ENCODE measurements around the gene PARL. TPM values are rescaled to one million over a fixed set of nuclear protein-coding genes. Genes with fewer than 3 reads are reported as not detected.

Gene PARL
- polyA plus RNA-seq, 6 donors from 2014 or later, result 103 to 142 (median 109) TPM

DNA sequence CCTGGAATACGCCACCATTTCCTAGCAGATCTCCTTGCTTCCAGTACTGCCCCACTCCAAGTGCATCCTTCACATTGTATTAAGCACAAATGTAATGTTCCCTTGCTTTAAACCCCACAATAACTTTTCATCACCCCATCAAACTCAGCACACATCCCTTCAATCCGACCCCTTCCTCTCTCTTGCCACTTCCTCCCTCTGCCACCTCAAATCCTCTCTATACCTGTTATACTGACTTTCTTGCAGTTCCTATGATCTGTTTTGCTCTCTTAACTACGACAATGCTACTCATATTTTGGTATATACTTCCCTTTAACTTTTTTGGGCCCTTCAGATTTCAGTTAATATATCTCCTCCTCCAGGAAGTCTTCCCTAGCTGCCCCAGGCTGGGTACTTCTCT lies 14.1 kb downstream of the PARL start:
- H3K9me3 Mint-ChIP-seq, result no peaks in the 10 kb centered on the region
- no peaks in the 10 kb centered on the region for H3K27me3 Mint-ChIP-seq
- H3K27ac Mint-ChIP-seq, result peak overlapping the region in 3 of 6 donors; percentile 3 to 80 (median 12)
- DNase-seq (no peak), ATAC-seq (ENCODE audit: low read depth in 2 of 2) (no peak)
- H3K4me3 Mint-ChIP-seq, result no peak overlapping the region
- peaks cover 15 to 40% (median 26%) of the 10 kb centered on the region in 3 donors for H3K4me1 Mint-ChIP-seq
- H3K36me3 Mint-ChIP-seq, result peaks cover 0 to 1% of the 10 kb centered on the region in 2 donors

DNA sequence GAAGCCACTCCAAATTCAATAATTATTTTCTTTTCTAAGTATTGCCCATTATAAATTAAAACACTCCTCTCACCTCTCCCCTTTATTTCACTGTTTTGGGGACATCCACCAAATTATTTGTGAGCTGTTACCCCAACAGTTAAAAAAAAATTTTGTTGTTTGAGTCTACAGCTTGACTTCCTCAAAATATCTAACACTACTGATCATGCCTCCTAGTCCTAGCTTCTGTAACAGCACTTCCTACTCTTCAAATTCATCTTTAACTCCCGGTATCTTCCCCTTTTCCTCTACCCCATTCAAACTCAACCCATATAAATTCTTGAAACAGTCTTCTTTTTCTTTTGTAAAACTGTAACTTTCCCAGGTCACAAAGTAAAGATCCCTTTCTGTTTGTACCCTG lies 15.9 kb downstream of the PARL start:
- Mint-ChIP-seq H3K4me1 (peaks cover 15 to 36% (median 26%) of the 10 kb centered on the region in 3 donors), H3K27me3 (no peaks in the 10 kb centered on the region), H3K27ac (peak overlapping the region in 5 of 6 donors; percentile 4 to 90 (median 25)), H3K36me3 (peaks cover 0 to 5% of the 10 kb centered on the region in 2 donors), H3K9me3 (no peaks in the 10 kb centered on the region), H3K4me3 (no peak overlapping the region)
- DNase-seq (no peak), ATAC-seq (ENCODE audit: low read depth in 2 of 2) (peak; percentile 40 to 58)

DNA sequence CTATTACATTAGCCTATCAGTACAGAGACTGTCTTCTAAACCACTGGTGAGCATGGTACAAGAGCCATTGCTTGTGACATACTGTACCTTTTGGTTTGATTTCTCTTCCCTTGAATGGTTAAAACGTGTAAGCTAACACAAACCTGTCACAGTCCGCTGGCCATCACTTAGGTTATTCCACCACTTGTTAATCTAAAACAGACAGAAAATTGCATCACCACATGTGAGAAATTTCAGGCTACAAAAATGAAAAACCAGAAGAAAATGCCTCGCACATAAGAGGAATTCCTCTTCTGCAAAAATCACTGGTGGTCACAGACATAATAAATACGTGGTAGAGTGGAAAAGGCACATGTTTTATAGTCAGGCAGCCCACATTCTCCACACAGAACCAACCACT lies 22.1 kb downstream of the PARL start:
- Mint-ChIP-seq H3K4me1 (no peaks in the 10 kb centered on the region), H3K27me3 (no peaks in the 10 kb centered on the region), H3K36me3 (peaks cover 20 to 36% of the 10 kb centered on the region in 2 donors), H3K9me3 (no peaks in the 10 kb centered on the region), H3K4me3 (no peak overlapping the region), H3K27ac (no peak overlapping the region)
- ATAC-seq (ENCODE audit: low read depth in 2 of 2) (no peak), DNase-seq (no peak)

DNA sequence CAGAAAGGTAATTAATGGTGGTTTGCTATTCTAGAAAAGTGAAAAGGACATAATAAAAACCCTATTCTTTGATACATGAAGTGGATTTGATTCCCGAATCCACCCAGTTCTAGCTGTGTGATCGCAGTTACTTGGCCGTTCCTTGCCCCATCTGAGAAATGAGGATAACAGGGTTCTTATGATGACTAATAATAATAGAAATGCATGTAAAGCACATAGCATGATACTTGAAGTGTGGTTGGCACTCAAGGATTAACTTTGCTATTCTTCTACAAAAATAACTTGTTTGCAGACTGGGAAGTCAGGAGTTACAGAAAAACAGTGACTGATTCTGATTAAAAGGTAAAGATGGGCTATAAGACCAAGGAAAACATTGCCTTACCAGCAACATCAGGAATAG lies 26.8 kb downstream of the PARL start:
- Mint-ChIP-seq H3K27me3 (no peaks in the 10 kb centered on the region), H3K27ac (peak overlapping the region in 2 of 6 donors; percentile 44 to 67), H3K4me1 (peaks cover 0 to 4% (median 0%) of the 10 kb centered on the region in 3 donors), H3K4me3 (no peak overlapping the region), H3K36me3 (peaks cover 25 to 40% of the 10 kb centered on the region in 2 donors), H3K9me3 (peaks cover 0 to 1% (median 0%) of the 10 kb centered on the region in 7 donors)
- ATAC-seq (ENCODE audit: low read depth in 2 of 2) (no peak), DNase-seq (no peak)

DNA sequence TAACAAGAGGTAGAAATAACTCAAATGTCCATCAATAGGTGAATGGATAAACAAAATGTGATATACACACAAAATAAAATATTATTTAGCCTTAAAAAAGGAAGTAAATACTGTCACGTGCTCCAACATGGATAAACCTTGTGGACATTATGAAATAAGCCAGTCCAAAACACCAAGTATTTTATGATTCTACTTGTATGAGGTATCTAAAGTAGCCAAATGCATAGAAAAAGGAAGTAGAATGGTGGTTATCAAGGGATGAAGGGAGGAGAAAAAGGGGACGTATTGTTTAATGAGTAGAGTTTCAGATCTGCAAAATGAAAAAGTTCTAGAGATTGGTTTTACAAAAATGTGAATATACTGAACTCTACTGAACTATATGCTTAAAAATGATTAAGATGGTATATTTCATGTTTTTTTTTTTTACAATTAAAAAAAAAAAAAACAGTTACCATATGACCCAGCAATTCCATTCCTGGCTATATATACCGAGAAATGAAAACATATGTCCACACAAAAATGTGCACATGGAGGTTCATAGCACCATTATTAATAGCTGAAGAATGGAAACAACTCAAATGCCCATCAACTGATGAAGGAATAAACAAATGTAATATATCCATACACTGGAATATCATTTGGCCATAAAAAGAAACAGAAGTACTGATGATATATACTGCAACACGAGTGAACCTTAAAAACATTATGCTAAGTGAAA lies 30.2 kb downstream of the PARL start:
- peak overlapping the region in 3 of 6 donors; percentile 18 to 59 (median 19) for H3K27ac Mint-ChIP-seq
- H3K36me3 Mint-ChIP-seq, result peaks cover 15 to 31% of the 10 kb centered on the region in 2 donors
- no peaks in the 10 kb centered on the region for H3K27me3 Mint-ChIP-seq

DNA sequence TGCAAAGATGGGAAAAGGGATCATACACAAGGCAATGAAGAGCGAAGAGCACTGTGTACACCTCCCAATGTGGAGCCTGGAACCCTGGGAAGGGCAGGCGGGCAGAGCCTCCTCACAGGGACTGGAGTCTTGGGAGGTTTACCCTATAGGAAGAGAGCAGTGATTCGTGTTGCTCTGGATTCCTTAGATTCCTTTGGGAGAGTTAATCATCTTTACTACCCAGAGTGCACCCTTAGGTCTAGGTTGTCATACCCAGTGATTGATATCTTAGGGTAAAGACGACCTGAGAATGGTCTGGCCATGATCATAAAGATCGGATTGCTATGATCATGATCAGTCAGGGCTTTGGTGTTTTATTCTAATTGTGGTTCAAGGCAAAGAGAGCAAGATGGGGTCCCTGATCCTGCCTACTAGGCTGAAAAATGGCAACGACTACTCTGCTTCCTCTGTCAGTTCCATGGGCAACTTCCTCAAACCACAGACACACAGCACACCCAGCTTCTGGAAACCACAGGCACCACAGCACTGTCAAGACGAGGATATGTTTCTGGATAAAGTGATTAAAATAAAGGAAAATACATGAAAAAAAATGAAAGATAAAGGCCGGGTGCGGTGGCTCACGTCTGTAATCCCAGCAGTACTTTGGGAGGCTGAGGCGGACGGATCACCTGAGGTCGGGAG lies 38.9 kb downstream of the PARL start:
- Mint-ChIP-seq H3K9me3 (no peaks in the 10 kb centered on the region), H3K27ac (peak overlapping the region in 3 of 6 donors; percentile 16 to 78 (median 69)), H3K4me1 (no peaks in the 10 kb centered on the region), H3K27me3 (no peaks in the 10 kb centered on the region), H3K36me3 (peaks cover 8 to 34% of the 10 kb centered on the region in 2 donors), H3K4me3 (no peak overlapping the region)
- DNase-seq (no peak), ATAC-seq (ENCODE audit: low read depth in 2 of 2) (no peak)

More for the DNA sequence above, 30.2 kb downstream of the PARL start:
- Mint-ChIP-seq H3K4me3 (no peak overlapping the region), H3K9me3 (peaks cover 0 to 1% (median 0%) of the 10 kb centered on the region in 7 donors), H3K4me1 (peaks cover 0 to 4% (median 0%) of the 10 kb centered on the region in 3 donors)
- no peak for DNase-seq
- no peak for ATAC-seq (ENCODE audit: low read depth in 2 of 2)

DNA sequence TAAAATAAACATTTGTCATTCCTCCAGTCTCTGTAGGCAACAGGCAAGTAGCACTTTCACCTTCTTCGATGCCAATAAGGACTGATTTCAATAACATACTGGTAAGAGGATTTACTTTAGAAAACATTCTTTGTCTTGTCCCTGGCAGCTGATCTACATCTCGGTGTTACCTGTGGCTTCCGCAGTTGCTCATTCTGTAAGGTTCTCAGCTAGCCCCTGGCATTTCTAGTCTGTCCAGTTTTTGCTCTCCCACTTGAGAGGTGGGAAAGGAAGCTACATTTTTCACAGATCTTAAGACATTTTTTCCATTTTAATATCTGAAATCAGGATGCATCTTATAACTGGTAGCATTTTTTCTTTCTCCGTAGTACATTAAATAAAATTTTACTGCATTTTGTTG lies 39.6 kb downstream of the PARL start:
- peak overlapping the region in 1 of 6 donors; percentile 69 for H3K27ac Mint-ChIP-seq
- no peaks in the 10 kb centered on the region for H3K9me3 Mint-ChIP-seq
- H3K36me3 Mint-ChIP-seq, result peaks cover 8 to 30% of the 10 kb centered on the region in 2 donors
- no peaks in the 10 kb centered on the region for H3K27me3 Mint-ChIP-seq
- no peaks in the 10 kb centered on the region for H3K4me1 Mint-ChIP-seq
- no peak overlapping the region for H3K4me3 Mint-ChIP-seq
- ATAC-seq (ENCODE audit: low read depth in 2 of 2) (no peak), DNase-seq (no peak)

DNA sequence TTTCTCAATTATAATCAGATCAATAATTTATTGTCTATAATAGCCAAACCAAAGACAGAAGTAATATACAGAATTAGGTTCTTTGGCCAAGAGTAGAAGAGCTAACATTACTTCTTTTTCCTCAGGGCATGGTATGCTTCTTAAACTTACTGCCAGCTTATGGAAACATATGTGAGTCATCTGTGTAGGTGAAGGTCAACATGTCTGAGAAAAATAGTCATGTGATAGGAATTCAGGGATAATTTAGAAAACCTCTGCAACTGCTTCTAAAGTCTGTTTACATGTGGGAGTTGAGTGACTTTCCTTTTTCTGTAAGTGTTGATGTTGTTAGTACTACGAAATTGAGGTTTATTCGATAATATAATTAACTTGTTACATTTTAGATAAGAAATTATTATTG lies 40.1 kb downstream of the PARL start:
- peaks cover 6 to 25% of the 10 kb centered on the region in 2 donors for H3K36me3 Mint-ChIP-seq
- no peak for DNase-seq
- no peaks in the 10 kb centered on the region for H3K9me3 Mint-ChIP-seq
- no peak for ATAC-seq (ENCODE audit: low read depth in 2 of 2)
- no peak overlapping the region for H3K4me3 Mint-ChIP-seq
- H3K4me1 Mint-ChIP-seq, result no peaks in the 10 kb centered on the region
- H3K27ac Mint-ChIP-seq, result no peak overlapping the region
- no peaks in the 10 kb centered on the region for H3K27me3 Mint-ChIP-seq

DNA sequence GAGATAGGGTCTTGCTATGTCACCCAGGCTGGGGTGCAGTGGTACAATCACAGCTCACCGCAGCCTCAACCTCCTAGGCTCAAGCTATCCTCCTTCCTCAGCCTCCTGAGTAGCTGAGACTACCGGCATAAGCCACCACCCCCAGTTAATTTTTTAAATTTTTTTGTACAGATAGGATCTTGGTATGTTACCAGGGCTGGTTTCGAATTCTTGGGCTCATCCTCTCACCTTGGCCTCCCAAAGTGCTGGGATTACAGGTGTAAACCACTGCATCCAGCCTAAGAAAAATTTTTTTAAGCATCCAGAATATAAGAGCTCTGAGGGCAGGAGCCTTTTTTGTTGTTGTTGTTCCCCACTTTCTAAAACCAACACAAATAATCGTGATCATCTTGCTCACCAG lies 44.9 kb downstream of the PARL start:
- ATAC-seq (ENCODE audit: low read depth in 2 of 2) (no peak), DNase-seq (no peak)
- Mint-ChIP-seq H3K27ac (no peak overlapping the region), H3K4me3 (no peak overlapping the region), H3K9me3 (no peaks in the 10 kb centered on the region), H3K4me1 (no peaks in the 10 kb centered on the region), H3K27me3 (no peaks in the 10 kb centered on the region), H3K36me3 (peaks cover 0 to 17% of the 10 kb centered on the region in 2 donors)

DNA sequence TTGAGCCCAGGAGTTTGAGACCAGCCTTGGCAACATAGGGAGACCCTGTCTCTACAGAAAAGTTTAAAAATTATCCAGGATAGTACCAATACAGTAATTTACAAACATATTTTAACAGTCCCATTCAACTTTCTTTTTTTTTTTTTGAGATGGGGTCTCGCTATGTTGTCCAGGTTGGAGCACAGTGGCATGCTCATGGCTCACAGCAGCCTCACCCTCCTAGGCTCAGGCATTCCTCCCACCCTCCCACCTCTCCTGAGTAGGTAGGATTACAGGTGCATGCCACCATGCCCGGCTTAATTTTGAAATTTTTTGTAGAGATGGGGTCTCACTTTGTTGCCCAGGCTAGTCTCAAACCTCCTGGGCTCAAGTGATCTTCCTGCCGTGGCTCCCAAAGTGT lies 46.8 kb downstream of the PARL start:
- Mint-ChIP-seq H3K9me3 (no peaks in the 10 kb centered on the region), H3K4me3 (no peak overlapping the region), H3K36me3 (peaks cover 5 to 22% of the 10 kb centered on the region in 2 donors), H3K4me1 (no peaks in the 10 kb centered on the region), H3K27me3 (no peaks in the 10 kb centered on the region), H3K27ac (no peak overlapping the region)
- no peak for ATAC-seq (ENCODE audit: low read depth in 2 of 2)
- no peak for DNase-seq

DNA sequence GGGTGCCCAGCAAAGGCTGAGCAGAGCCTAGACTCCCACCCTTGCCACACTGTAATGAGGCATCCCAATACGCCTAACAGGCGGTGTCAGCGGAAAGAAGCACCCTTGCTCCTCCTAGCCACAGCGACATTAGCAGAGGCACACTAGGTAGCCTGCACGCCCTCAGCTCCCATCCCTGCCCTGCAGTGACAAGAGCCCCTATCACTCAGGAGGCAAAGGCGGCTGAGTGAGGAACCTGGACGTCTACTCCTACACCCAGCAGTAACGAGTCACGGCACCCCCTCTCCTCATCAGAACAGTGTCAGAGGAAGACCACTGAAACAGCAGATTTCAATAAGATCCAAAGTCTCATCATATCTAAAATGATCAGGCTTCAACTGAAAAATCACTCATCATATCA lies 47.3 kb downstream of the PARL start:
- ATAC-seq (ENCODE audit: low read depth in 2 of 2), result no peak
- H3K4me3 Mint-ChIP-seq, result no peak overlapping the region
- DNase-seq, result no peak
- H3K27me3 Mint-ChIP-seq, result no peaks in the 10 kb centered on the region
- H3K36me3 Mint-ChIP-seq, result peaks cover 5 to 24% of the 10 kb centered on the region in 2 donors
- H3K4me1 Mint-ChIP-seq, result no peaks in the 10 kb centered on the region
- H3K9me3 Mint-ChIP-seq, result no peaks in the 10 kb centered on the region
- H3K27ac Mint-ChIP-seq, result peak overlapping the region in 1 of 6 donors; percentile 16

DNA sequence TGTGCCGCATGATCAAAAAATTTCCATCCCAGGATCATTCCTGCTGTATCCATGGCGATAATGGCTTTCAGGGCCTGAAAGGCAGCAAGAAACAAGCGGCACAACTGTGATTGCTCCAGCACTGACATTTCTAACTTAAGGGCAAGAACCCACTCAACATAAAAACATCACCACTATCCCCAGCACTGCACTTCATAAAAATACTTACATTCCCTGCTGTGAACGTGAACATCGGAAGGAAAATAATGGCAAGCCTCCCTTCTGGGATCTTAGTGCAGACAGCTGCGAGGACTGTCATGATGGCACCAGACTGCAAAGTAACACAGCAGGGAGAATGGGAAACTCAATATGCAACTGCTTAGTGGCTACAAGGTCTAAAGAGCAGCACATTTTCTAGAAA lies 51.2 kb downstream of the PARL start:
- H3K36me3 Mint-ChIP-seq, result peaks cover 5 to 17% of the 10 kb centered on the region in 2 donors

DNA sequence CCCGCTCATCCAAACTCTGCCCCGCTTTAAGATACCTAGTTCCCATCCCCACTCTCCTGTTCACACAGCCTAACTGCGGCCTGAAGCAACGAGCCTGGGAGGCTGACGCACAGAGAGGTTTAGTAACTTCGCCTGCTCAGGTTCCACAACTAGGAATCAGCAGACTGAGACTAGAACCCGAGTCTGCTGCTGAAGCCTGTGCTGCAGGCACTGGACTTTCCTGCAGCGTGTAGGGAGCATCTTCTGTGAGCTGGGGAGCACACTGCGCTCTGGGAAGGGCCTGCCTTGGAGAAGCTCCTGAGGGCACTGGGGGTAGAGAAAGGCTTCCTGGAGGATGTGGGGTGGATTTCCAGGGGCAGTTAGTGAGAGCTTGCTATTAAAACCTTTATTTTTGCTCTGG lies 54.5 kb downstream of the PARL start:
- Mint-ChIP-seq H3K27ac (no peak overlapping the region), H3K4me3 (no peak overlapping the region), H3K9me3 (no peaks in the 10 kb centered on the region)

More for the DNA sequence above, 51.2 kb downstream of the PARL start:
- ATAC-seq (ENCODE audit: low read depth in 2 of 2), result no peak
- Mint-ChIP-seq H3K9me3 (no peaks in the 10 kb centered on the region), H3K4me1 (no peaks in the 10 kb centered on the region), H3K27ac (no peak overlapping the region), H3K4me3 (no peak overlapping the region), H3K27me3 (no peaks in the 10 kb centered on the region)
- no peak for DNase-seq

DNA sequence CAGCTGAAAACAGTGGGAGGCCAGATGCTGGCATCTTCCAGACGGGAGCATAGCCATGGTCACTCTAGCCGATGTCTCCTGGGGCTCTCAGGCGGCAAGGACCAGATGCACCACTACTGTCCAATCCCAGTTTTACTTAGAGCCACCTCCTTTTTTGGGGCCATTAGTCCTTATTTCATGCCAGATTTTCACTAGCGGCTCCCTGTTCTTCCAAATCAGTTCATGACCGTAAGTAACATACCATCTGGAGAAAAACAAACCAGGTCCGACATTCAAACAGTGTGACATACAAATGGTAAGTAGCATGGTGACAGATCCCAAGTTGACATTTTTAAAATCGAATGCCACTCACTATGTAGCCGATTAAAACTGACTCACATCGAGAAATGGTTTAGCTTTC lies 55.2 kb downstream of the PARL start:
- peak overlapping the region in 1 of 6 donors; percentile 77 for H3K27ac Mint-ChIP-seq
- H3K4me3 Mint-ChIP-seq, result no peak overlapping the region
- DNase-seq, result no peak
- no peak for ATAC-seq (ENCODE audit: low read depth in 2 of 2)
- no peaks in the 10 kb centered on the region for H3K9me3 Mint-ChIP-seq
- H3K4me1 Mint-ChIP-seq, result peaks cover under 1 to 8% (median 7%) of the 10 kb centered on the region in 3 donors
- H3K36me3 Mint-ChIP-seq, result peaks cover 5 to 12% of the 10 kb centered on the region in 2 donors
- no peaks in the 10 kb centered on the region for H3K27me3 Mint-ChIP-seq

More for the DNA sequence above, 54.5 kb downstream of the PARL start:
- no peak for ATAC-seq (ENCODE audit: low read depth in 2 of 2)
- peaks cover 0 to 6% (median 5%) of the 10 kb centered on the region in 3 donors for H3K4me1 Mint-ChIP-seq
- H3K36me3 Mint-ChIP-seq, result peaks cover 5 to 13% of the 10 kb centered on the region in 2 donors
- H3K27me3 Mint-ChIP-seq, result no peaks in the 10 kb centered on the region
- no peak for DNase-seq

Data from naive B cell (primary cell).